ENCODE data around the gene TIGD6. TPM values are rescaled to one million over a fixed set of nuclear protein-coding genes. Genes with fewer than 3 reads are reported as not detected.

Gene TIGD6
- 1 to 10 TPM in 2 of 4 donors, under 1 TPM in 2; 0.20 to 2.5 (median 1.6) TPM for total RNA-seq

- peak within 1 kb of the TSS; percentile 75 to 99 (median 92) for H3K4me3 ChIP-seq
- no peak for TF ChIP-seq EP300 (IDR thresholded peaks at IDR 0.05; ENCODE audit: low read depth)
- TF ChIP-seq POLR2A (IDR thresholded peaks at IDR 0.05) = peak; percentile 87
- peak; percentile 88 to 91 (median 90) for TF ChIP-seq POLR2AphosphoS5 (IDR thresholded peaks at IDR 0.05)
- TF ChIP-seq, protein P1, sequence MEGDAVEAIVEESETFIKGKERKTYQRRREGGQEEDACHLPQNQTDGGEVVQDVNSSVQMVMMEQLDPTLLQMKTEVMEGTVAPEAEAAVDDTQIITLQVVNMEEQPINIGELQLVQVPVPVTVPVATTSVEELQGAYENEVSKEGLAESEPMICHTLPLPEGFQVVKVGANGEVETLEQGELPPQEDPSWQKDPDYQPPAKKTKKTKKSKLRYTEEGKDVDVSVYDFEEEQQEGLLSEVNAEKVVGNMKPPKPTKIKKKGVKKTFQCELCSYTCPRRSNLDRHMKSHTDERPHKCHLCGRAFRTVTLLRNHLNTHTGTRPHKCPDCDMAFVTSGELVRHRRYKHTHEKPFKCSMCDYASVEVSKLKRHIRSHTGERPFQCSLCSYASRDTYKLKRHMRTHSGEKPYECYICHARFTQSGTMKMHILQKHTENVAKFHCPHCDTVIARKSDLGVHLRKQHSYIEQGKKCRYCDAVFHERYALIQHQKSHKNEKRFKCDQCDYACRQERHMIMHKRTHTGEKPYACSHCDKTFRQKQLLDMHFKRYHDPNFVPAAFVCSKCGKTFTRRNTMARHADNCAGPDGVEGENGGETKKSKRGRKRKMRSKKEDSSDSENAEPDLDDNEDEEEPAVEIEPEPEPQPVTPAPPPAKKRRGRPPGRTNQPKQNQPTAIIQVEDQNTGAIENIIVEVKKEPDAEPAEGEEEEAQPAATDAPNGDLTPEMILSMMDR (IDR thresholded peaks at IDR 0.05) = peak in 1 of 5 experiments; percentile 17
- 0% methylated on average over 56 of the region's 72 CpGs; no CpG with 5 or more reads in 1 of the 2 donors for WGBS, 2 donors (ENCODE audit: low coverage in 1 of 2)
- intact Hi-C loops (cut with DNase I; ENCODE audit: low total_unique reads) = no loop called here
- peak; percentile 93 for DNase-seq
- H3K4me1 ChIP-seq = peaks cover 11 to 54% (median 33%) of the 10 kb centered on the region in 4 donors
- peak within 1 kb of the TSS; percentile 93 to 99 (median 96) for H3K27ac ChIP-seq
- H3K27me3 ChIP-seq = no peaks in the 10 kb centered on the region
- no peaks in the 10 kb centered on the region for H3K9me3 ChIP-seq
- H3K36me3 ChIP-seq = peaks cover 0 to 3% (median 0%) of the 10 kb centered on the region in 4 donors
- in situ Hi-C loops (cut with MboI; ENCODE audit: low pct_ligation_motif_present in 1 of 4, low pct_unique_long_range_greater_than_20kb in 1 of 4, low sequenced_read_pairs in 3 of 4) = no loop called here
Observed at GRCh38 chr5:150000256-150000989, at the start of gene TIGD6, which contains the start of gene HMGXB3. TIGD6 (minus strand) TSS chr5:150000654; CDS start chr5:149996348, 4,306 bp downstream. HMGXB3 (plus strand) TSS chr5:150000739; CDS start chr5:150004853, 4,114 bp downstream.

DNA sequence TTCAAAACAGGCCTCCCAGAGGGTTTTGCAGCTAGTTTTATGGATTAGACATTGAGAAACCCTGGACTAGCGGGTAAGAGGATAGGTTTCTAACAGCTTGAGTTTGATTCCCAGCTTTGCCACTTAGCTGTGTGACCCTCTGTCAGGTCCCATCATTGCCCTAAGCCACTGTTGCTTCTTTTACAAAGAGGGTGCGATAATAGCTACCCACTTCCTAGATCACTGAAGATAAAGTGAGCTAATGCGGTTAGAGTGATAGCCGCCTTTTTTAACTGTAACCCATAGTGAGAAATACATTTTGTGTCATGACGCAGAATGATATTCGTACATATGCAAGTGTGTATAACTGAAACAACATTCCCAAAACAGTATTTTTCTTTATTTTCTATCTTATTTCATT is 45.6 kb upstream of the TIGD6 start:
- no peak for DNase-seq
- H3K27ac ChIP-seq = no peak overlapping the region
- H3K4me3 ChIP-seq = no peak overlapping the region
- H3K36me3 ChIP-seq = peaks cover 0 to 72% (median 31%) of the 10 kb centered on the region in 4 donors
- intact Hi-C loops (cut with DNase I; ENCODE audit: low total_unique reads) = no loop called here
- peaks cover 0 to 22% (median 9%) of the 10 kb centered on the region in 4 donors for H3K4me1 ChIP-seq
- H3K9me3 ChIP-seq = no peaks in the 10 kb centered on the region
- no peaks in the 10 kb centered on the region for H3K27me3 ChIP-seq
- in situ Hi-C loops (cut with MboI; ENCODE audit: low pct_ligation_motif_present in 1 of 4, low pct_unique_long_range_greater_than_20kb in 1 of 4, low sequenced_read_pairs in 3 of 4) = no loop called here
- 91 to 98% methylated on average over 6 of the region's 6 CpGs for WGBS, 2 donors (ENCODE audit: low coverage in 1 of 2)
- TF ChIP-seq POLR2A (IDR thresholded peaks at IDR 0.05) (no peak), POLR2AphosphoS5 (IDR thresholded peaks at IDR 0.05) (no peak), EP300 (IDR thresholded peaks at IDR 0.05; ENCODE audit: low read depth) (no peak)
- TF ChIP-seq, protein P1 (IDR thresholded peaks at IDR 0.05) = no peak

- Histone ChIP-seq H3K27me3 (no peaks in the 10 kb centered on the region), H3K27ac (no peak overlapping the region), H3K9me3 (no peaks in the 10 kb centered on the region), H3K4me3 (no peak overlapping the region), H3K4me1 (peaks cover 0 to 22% (median 9%) of the 10 kb centered on the region in 4 donors), H3K36me3 (peaks cover 0 to 73% (median 32%) of the 10 kb centered on the region in 4 donors)
- intact Hi-C loops (cut with DNase I; ENCODE audit: low total_unique reads) (no loop called here), in situ Hi-C loops (cut with MboI; ENCODE audit: low pct_ligation_motif_present in 1 of 4, low pct_unique_long_range_greater_than_20kb in 1 of 4, low sequenced_read_pairs in 3 of 4) (no loop called here)
- no peak for DNase-seq
- TF ChIP-seq, protein P1 (IDR thresholded peaks at IDR 0.05) = peak in 1 of 5 experiments; percentile 7
- no peak for TF ChIP-seq POLR2AphosphoS5 (IDR thresholded peaks at IDR 0.05)
- whole genome bisulfite sequencing, 2 donors (ENCODE audit: low coverage in 1 of 2) = 40 to 87% methylated on average over 1 to 6 of the region's 6 CpGs
Observed at GRCh38 chr5:150045549-150045948, 45.1 kb upstream of the TIGD6 start.

DNA sequence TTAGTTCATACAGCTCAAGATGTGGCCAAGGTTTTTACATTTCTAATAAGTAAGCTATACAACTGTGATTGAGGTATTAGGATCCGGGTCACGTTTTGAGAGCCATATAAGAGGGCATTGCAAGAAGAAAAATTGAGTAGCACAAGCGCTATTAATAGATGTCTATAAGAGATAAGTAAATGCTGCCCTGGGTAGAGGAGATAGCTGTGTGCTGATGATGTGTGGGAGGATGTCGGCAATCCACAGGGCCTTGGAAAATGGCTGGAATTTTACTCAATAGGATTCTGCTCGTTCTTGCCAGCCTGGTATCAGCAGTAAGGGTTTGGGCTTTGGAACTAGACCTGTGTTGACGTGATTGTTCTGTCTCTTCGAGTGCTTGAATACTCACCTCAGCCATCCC is 44.3 kb upstream of the TIGD6 start:
- Histone ChIP-seq H3K27me3 (no peaks in the 10 kb centered on the region), H3K36me3 (peaks cover 0 to 81% (median 31%) of the 10 kb centered on the region in 4 donors), H3K4me1 (peaks cover 0 to 22% (median 9%) of the 10 kb centered on the region in 4 donors), H3K9me3 (no peaks in the 10 kb centered on the region), H3K27ac (no peak overlapping the region), H3K4me3 (no peak overlapping the region)
- in situ Hi-C loops (cut with MboI; ENCODE audit: low pct_ligation_motif_present in 1 of 4, low pct_unique_long_range_greater_than_20kb in 1 of 4, low sequenced_read_pairs in 3 of 4) = no loop called here
- no peak for TF ChIP-seq POLR2AphosphoS5 (IDR thresholded peaks at IDR 0.05)
- TF ChIP-seq POLR2A (IDR thresholded peaks at IDR 0.05) = no peak
- no peak for TF ChIP-seq EP300 (IDR thresholded peaks at IDR 0.05; ENCODE audit: low read depth)
- TF ChIP-seq, protein P1 (IDR thresholded peaks at IDR 0.05) = no peak
- intact Hi-C loops (cut with DNase I; ENCODE audit: low total_unique reads) = no loop called here
- no peak for DNase-seq
- WGBS, 2 donors (ENCODE audit: low coverage in 1 of 2) = 80 to 88% methylated on average over 3 to 7 of the region's 7 CpGs

Data from transverse colon (tissue), 4 donors.